ENCODE measurements around the gene PYGO2.

Gene PYGO2

DNA sequence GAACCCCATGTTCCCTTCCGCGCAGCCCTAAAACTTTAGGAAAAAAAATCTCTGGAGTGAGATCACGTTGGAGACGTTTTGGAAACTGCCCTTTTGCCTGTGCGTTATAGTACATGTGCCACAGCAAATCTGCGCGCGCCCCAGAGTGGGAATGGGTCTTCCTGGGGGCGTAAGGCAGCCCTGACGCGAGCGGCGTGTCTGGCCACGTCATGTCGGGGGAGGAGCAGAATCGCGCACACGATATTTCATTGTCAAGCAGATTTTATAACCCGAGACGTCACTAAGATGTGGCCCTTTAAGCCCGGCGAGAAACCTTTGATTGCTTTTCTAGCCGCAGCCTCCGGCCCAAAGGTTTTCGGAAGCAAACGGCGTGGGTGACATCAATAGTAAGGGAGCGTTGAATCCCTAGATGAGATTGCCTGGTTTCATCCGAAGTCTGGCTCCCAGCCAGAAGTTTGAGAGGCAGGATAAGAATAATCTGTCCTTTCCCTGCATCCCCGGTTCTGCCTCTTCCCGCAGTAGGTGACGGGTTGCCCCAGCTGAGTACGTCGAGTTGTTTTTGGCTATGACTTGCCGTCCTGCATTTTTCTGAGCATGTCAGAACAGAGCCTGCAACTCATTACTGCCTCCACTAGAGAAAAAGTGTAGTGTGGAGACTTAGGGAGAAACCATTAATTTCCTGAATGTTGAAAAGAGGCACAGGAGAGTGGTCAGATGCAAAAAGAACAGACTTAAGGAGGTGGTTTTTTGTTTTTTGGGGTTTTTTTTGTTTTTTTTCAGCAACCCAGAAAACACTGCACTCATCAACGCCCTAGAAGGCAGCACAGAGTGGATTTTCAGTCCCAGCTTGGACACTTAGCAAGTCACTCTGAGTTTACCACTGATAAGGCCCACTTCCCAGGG is 24.2 kb downstream of the PYGO2 start:
- peaks cover 20% of the 10 kb centered on the region for H3K79me2 ChIP-seq (ENCODE audit: insufficient read depth, low read length)
- H3K27me3 ChIP-seq (ENCODE audit: insufficient read depth, low read length, poor library complexity, severe bottlenecking), result no peaks in the 10 kb centered on the region
- H3K9me2 ChIP-seq (replicated peaks; ENCODE audit: low read depth, low read length), result no peaks in the 10 kb centered on the region
- peaks cover 8% of the 10 kb centered on the region; the same call in 1 of the 2 replicates for H3F3A ChIP-seq (ENCODE audit: low read depth)
- H3K4me1 ChIP-seq (ENCODE audit: insufficient read depth, low read length, poor library complexity, severe bottlenecking), result peaks cover 65% of the 10 kb centered on the region
- H3K9me3 ChIP-seq (ENCODE audit: insufficient read depth, low read depth, low read length), result no peaks in the 10 kb centered on the region
- no peaks in the 10 kb centered on the region for H4K20me1 ChIP-seq (ENCODE audit: insufficient read depth, low read length, poor library complexity, severe bottlenecking)
- H3K36me3 ChIP-seq (ENCODE audit: insufficient read depth, low read length), result no peaks in the 10 kb centered on the region
- H3K9ac ChIP-seq (ENCODE audit: low read depth, low read length, poor library complexity, severe bottlenecking), result peak overlapping the region; percentile 89
- peak overlapping the region; percentile 89 for H2AFZ ChIP-seq (ENCODE audit: low read length)
- H3K4me3 ChIP-seq (ENCODE audit: low read length, poor library complexity, severe bottlenecking), result peak overlapping the region; percentile 90
- H3K4me2 ChIP-seq (ENCODE audit: low read depth, low read length, poor library complexity, severe bottlenecking), result peak overlapping the region; percentile 84
- TF ChIP-seq, protein P1, sequence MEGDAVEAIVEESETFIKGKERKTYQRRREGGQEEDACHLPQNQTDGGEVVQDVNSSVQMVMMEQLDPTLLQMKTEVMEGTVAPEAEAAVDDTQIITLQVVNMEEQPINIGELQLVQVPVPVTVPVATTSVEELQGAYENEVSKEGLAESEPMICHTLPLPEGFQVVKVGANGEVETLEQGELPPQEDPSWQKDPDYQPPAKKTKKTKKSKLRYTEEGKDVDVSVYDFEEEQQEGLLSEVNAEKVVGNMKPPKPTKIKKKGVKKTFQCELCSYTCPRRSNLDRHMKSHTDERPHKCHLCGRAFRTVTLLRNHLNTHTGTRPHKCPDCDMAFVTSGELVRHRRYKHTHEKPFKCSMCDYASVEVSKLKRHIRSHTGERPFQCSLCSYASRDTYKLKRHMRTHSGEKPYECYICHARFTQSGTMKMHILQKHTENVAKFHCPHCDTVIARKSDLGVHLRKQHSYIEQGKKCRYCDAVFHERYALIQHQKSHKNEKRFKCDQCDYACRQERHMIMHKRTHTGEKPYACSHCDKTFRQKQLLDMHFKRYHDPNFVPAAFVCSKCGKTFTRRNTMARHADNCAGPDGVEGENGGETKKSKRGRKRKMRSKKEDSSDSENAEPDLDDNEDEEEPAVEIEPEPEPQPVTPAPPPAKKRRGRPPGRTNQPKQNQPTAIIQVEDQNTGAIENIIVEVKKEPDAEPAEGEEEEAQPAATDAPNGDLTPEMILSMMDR (conservative IDR thresholded peaks at IDR 0.05; ENCODE audit: low read length), result peak; percentile 34
- TF ChIP-seq EZH2phosphoT487 (IDR thresholded peaks at IDR 0.05; ENCODE audit: borderline replicate concordance), result no peak

DNA sequence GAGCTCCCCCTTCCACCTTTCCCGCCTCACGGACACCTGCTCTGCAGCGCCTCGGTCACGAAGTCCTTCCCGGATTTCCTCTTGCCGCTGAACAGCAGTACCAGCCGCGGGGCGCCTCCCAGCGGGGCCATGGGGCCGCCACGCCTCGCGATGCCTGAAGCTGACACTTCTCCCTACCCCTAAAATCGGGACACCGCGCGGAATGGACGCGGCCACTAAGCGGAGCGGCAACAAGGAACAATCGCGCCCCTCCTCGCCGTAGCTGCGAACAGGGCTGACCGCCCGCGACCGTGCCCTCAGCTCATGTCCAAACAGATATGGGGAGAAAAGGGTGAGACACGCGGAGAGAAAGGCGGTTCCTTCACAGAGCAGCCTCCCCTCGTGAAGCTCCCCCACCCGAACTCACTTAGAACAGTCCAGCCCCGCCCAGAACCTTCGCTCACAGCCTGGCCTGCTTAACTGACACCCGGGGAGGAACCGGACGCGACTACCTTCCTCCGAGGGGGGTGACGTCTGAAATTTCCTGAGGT is 25.0 kb downstream of the PYGO2 start, which contains the start of gene PMVK:
PMVK (minus strand) TSS at position 165 of the 530 bp plus-strand sequence; CDS start at position 131, 34 bp downstream.
- H3K79me2 ChIP-seq (ENCODE audit: insufficient read depth, low read length), result peaks cover 20% of the 10 kb centered on the region
- H3K4me1 ChIP-seq (ENCODE audit: insufficient read depth, low read length, poor library complexity, severe bottlenecking), result peaks cover 58% of the 10 kb centered on the region
- TF ChIP-seq EZH2phosphoT487 (IDR thresholded peaks at IDR 0.05; ENCODE audit: borderline replicate concordance), result no peak
- TF ChIP-seq, protein P1 (conservative IDR thresholded peaks at IDR 0.05; ENCODE audit: low read length), result peak; percentile 51

DNA sequence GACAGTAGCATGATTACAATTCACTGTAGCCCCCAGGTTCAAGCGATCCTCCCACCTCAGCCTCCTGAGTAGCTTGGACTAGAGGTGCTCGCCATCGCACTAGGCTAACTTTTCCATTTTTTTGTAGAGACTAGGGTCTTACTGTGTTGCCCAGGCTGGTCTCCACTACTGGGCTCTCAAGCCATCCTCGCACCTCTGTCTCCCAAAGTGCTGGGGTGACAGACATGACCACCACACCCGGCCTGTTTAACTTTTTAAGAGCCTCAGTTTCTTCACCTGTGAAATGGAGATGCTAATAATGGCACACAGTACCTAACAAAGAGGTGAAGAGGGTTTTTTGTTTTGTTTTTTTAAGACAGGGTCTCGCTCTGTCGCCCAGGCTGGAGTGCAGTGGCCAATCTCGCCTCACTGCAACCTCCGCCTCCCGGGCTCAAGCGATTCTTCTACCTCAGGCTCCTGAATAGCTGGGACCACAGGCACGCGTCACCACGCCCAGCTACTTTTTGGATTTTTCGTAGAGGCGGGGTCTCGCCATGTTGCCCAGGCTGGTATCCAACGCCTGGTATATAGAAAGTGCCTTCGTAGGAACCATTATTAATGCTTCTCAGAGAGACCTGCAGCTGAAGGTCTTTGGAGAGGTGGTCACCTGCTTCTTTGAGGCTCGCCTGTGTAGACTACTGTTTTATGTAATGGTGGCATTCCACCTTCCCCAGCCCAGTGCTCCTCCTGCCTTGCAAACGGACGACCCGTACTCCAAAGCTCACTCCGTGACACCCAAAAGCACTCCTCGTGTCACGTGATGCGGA is 25.6 kb downstream of the PYGO2 start:
- peak overlapping the region; percentile 84 for H3K4me2 ChIP-seq (ENCODE audit: low read depth, low read length, poor library complexity, severe bottlenecking)
- H3K4me3 ChIP-seq (ENCODE audit: low read length, poor library complexity, severe bottlenecking), result peak overlapping the region; percentile 90
- peak overlapping the region; percentile 89 for H2AFZ ChIP-seq (ENCODE audit: low read length)
- H3K27me3 ChIP-seq (ENCODE audit: insufficient read depth, low read length, poor library complexity, severe bottlenecking), result no peaks in the 10 kb centered on the region
- H3K4me1 ChIP-seq (ENCODE audit: insufficient read depth, low read length, poor library complexity, severe bottlenecking), result peaks cover 51% of the 10 kb centered on the region
- H3K9me2 ChIP-seq (replicated peaks; ENCODE audit: low read depth, low read length), result no peaks in the 10 kb centered on the region
- peaks cover 20% of the 10 kb centered on the region for H3K79me2 ChIP-seq (ENCODE audit: insufficient read depth, low read length)
- H3K9me3 ChIP-seq (ENCODE audit: insufficient read depth, low read depth, low read length), result no peaks in the 10 kb centered on the region
- H3K36me3 ChIP-seq (ENCODE audit: insufficient read depth, low read length), result no peaks in the 10 kb centered on the region
- peak overlapping the region; percentile 89 for H3K9ac ChIP-seq (ENCODE audit: low read depth, low read length, poor library complexity, severe bottlenecking)
- H3F3A ChIP-seq (ENCODE audit: low read depth), result peaks cover 8% of the 10 kb centered on the region; the same call in 1 of the 2 replicates
- TF ChIP-seq EZH2phosphoT487 (IDR thresholded peaks at IDR 0.05; ENCODE audit: borderline replicate concordance), result no peak
- TF ChIP-seq, protein P1 (conservative IDR thresholded peaks at IDR 0.05; ENCODE audit: low read length), result no peak
- no peaks in the 10 kb centered on the region for H4K20me1 ChIP-seq (ENCODE audit: insufficient read depth, low read length, poor library complexity, severe bottlenecking)

More for the DNA sequence above, 25.0 kb downstream of the PYGO2 start, which contains the start of gene PMVK:
- Histone ChIP-seq H3F3A (ENCODE audit: low read depth) (peaks cover 8% of the 10 kb centered on the region; the same call in 1 of the 2 replicates), H4K20me1 (ENCODE audit: insufficient read depth, low read length, poor library complexity, severe bottlenecking) (no peaks in the 10 kb centered on the region), H3K9me3 (ENCODE audit: insufficient read depth, low read depth, low read length) (no peaks in the 10 kb centered on the region), H3K36me3 (ENCODE audit: insufficient read depth, low read length) (no peaks in the 10 kb centered on the region), H3K27me3 (ENCODE audit: insufficient read depth, low read length, poor library complexity, severe bottlenecking) (no peaks in the 10 kb centered on the region), H3K4me3 (ENCODE audit: low read length, poor library complexity, severe bottlenecking) (peak within 1 kb of the TSS; percentile 90), H2AFZ (ENCODE audit: low read length) (peak within 1 kb of the TSS; percentile 89), H3K9me2 (replicated peaks; ENCODE audit: low read depth, low read length) (no peaks in the 10 kb centered on the region), H3K4me2 (ENCODE audit: low read depth, low read length, poor library complexity, severe bottlenecking) (peak within 1 kb of the TSS; percentile 84), H3K9ac (ENCODE audit: low read depth, low read length, poor library complexity, severe bottlenecking) (peak within 1 kb of the TSS; percentile 89)
